Measurements from ENCODE around the gene ECE1. TPM values are rescaled to one million over a fixed set of nuclear protein-coding genes. Genes with fewer than 3 reads are reported as not detected.

Gene ECE1
- total and polyA plus RNA-seq, 2 of the 8 experiments (the other 6 are each of a cell fraction or from before 2014, with no cell fraction given), result 21.4 to 36.8 TPM

DNA sequence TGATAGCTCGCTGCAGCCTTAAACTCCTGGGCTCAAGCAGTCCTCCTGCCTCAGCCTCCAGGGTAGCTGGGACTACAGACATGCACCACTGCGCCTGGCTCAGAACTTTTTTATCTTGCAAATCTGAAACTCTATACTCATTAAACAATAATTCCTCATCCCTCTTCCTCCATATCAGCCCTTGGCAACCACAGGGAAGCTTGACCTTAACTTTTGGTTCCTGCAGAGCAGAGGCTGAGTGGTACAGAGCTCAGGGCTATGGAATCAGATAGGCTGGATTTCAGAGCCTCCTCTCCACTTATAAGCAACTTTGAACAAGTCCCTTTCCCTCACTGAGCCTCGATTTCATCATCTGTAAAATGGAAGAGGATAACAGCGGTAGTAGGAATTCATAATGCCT is 47.4 kb downstream of the ECE1 start (continued):
- no peak for TF ChIP-seq KDM1A (IDR thresholded peaks at IDR 0.05; ENCODE audit: borderline replicate concordance, low read length)
- no peak for TF ChIP-seq SIN3A (conservative IDR thresholded peaks at IDR 0.05 in 1 of 2, IDR thresholded peaks at IDR 0.05 in 1 of 2; ENCODE audit: low read depth in 1 of 2, low read length in 2 of 2)
- TF ChIP-seq RAD21 (IDR thresholded peaks at IDR 0.05 in 1 of 2, conservative IDR thresholded peaks at IDR 0.05 in 1 of 2; ENCODE audit: low read depth in 2 of 2, low read length in 2 of 2), result no peak
- TF ChIP-seq, protein P1, sequence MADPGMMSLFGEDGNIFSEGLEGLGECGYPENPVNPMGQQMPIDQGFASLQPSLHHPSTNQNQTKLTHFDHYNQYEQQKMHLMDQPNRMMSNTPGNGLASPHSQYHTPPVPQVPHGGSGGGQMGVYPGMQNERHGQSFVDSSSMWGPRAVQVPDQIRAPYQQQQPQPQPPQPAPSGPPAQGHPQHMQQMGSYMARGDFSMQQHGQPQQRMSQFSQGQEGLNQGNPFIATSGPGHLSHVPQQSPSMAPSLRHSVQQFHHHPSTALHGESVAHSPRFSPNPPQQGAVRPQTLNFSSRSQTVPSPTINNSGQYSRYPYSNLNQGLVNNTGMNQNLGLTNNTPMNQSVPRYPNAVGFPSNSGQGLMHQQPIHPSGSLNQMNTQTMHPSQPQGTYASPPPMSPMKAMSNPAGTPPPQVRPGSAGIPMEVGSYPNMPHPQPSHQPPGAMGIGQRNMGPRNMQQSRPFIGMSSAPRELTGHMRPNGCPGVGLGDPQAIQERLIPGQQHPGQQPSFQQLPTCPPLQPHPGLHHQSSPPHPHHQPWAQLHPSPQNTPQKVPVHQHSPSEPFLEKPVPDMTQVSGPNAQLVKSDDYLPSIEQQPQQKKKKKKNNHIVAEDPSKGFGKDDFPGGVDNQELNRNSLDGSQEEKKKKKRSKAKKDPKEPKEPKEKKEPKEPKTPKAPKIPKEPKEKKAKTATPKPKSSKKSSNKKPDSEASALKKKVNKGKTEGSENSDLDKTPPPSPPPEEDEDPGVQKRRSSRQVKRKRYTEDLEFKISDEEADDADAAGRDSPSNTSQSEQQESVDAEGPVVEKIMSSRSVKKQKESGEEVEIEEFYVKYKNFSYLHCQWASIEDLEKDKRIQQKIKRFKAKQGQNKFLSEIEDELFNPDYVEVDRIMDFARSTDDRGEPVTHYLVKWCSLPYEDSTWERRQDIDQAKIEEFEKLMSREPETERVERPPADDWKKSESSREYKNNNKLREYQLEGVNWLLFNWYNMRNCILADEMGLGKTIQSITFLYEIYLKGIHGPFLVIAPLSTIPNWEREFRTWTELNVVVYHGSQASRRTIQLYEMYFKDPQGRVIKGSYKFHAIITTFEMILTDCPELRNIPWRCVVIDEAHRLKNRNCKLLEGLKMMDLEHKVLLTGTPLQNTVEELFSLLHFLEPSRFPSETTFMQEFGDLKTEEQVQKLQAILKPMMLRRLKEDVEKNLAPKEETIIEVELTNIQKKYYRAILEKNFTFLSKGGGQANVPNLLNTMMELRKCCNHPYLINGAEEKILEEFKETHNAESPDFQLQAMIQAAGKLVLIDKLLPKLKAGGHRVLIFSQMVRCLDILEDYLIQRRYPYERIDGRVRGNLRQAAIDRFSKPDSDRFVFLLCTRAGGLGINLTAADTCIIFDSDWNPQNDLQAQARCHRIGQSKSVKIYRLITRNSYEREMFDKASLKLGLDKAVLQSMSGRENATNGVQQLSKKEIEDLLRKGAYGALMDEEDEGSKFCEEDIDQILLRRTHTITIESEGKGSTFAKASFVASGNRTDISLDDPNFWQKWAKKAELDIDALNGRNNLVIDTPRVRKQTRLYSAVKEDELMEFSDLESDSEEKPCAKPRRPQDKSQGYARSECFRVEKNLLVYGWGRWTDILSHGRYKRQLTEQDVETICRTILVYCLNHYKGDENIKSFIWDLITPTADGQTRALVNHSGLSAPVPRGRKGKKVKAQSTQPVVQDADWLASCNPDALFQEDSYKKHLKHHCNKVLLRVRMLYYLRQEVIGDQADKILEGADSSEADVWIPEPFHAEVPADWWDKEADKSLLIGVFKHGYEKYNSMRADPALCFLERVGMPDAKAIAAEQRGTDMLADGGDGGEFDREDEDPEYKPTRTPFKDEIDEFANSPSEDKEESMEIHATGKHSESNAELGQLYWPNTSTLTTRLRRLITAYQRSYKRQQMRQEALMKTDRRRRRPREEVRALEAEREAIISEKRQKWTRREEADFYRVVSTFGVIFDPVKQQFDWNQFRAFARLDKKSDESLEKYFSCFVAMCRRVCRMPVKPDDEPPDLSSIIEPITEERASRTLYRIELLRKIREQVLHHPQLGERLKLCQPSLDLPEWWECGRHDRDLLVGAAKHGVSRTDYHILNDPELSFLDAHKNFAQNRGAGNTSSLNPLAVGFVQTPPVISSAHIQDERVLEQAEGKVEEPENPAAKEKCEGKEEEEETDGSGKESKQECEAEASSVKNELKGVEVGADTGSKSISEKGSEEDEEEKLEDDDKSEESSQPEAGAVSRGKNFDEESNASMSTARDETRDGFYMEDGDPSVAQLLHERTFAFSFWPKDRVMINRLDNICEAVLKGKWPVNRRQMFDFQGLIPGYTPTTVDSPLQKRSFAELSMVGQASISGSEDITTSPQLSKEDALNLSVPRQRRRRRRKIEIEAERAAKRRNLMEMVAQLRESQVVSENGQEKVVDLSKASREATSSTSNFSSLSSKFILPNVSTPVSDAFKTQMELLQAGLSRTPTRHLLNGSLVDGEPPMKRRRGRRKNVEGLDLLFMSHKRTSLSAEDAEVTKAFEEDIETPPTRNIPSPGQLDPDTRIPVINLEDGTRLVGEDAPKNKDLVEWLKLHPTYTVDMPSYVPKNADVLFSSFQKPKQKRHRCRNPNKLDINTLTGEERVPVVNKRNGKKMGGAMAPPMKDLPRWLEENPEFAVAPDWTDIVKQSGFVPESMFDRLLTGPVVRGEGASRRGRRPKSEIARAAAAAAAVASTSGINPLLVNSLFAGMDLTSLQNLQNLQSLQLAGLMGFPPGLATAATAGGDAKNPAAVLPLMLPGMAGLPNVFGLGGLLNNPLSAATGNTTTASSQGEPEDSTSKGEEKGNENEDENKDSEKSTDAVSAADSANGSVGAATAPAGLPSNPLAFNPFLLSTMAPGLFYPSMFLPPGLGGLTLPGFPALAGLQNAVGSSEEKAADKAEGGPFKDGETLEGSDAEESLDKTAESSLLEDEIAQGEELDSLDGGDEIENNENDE (IDR thresholded peaks at IDR 0.05; ENCODE audit: insufficient replicate concordance, low read length), result no peak
